K562 (cell line): ENCODE results near the gene IL9.

Source experiments
- KDM2B ChIP-seq: fragments of 250-450 bp; sonication (Bioruptor Pico); IDR thresholded peaks from 2 replicates; pipeline ENCODE4 v1.8.0; 2021; ENCODE audit warnings: mild to moderate bottlenecking, moderate library complexity
- NCOA2 ChIP-seq, 2 experiments: fragments of 450-650 bp; IDR thresholded peaks; 2 replicates each; pipeline ENCODE4 v1.6.1; 2018; ENCODE audit warnings: mild to moderate bottlenecking in 2 of 2, moderate library complexity in 1 of 2; ENCODE audit not compliant: partially characterized antibody in 2 of 2
- NFYB ChIP-seq: IDR thresholded peaks from 2 replicates; pipeline ENCODE4 v1.6.1; 2011; ENCODE audit warnings: mild to moderate bottlenecking, moderate library complexity; ENCODE audit not compliant: insufficient read length; ENCODE audit errors: extremely low read depth
- POLR2A ChIP-seq: fragments of 450-650 bp; conservative IDR thresholded peaks from 2 replicates; pipeline ENCODE4 v1.6.1; 2016
- SETDB1 ChIP-seq: IDR thresholded peaks from one replicate; pipeline ENCODE4 v1.6.1; 2012; ENCODE audit warnings: low read length, control low read depth, inconsistent platforms
- TCF7 ChIP-seq: sonication (generic); IDR thresholded peaks from 2 replicates; pipeline ENCODE4 v1.6.1; 2016; ENCODE audit warnings: antibody characterized with exemption, borderline replicate concordance
- ZBTB7A ChIP-seq: IDR thresholded peaks from 2 replicates; pipeline ENCODE4 v1.6.1; 2011; ENCODE audit warnings: low read depth, mild to moderate bottlenecking, low read length, moderate library complexity, borderline replicate concordance; ENCODE audit not compliant: control insufficient read depth
- TF ChIP-seq, protein P1 (sequence below): fragments of 250-450 bp; sonication (Bioruptor Pico); IDR thresholded peaks from 2 replicates; pipeline ENCODE4 v1.5.0; 2021
- TF ChIP-seq, protein P2 (sequence below): fragments of 250-450 bp; sonication (Bioruptor Pico); IDR thresholded peaks from 2 replicates; pipeline ENCODE4 v1.5.0; 2020; ENCODE audit warnings: mild to moderate bottlenecking, borderline replicate concordance
- TF ChIP-seq, protein P3 (sequence below), 3 experiments: IDR thresholded peaks in 2 of 3; conservative IDR thresholded peaks in 1 of 3; 2 replicates each; pipeline ENCODE4 v1.5.1; 2011 to 2012; ENCODE audit warnings: low read length in 3 of 3, mild to moderate bottlenecking in 3 of 3, control low read depth in 2 of 3, improper control_type of control experiment in 1 of 3, inconsistent platforms in 1 of 3, low read depth in 1 of 3, mixed read lengths in 1 of 3, moderate library complexity in 1 of 3; ENCODE audit not compliant: insufficient read depth in 2 of 3
- TF ChIP-seq, protein P4 (sequence below): fragments of 250-450 bp; sonication (Bioruptor Pico); IDR thresholded peaks from 2 replicates; pipeline ENCODE4 v1.4.0; 2020; ENCODE audit warnings: mild to moderate bottlenecking, moderate library complexity
- TF ChIP-seq, protein P5 (sequence below): fragments of 450-650 bp; IDR thresholded peaks from 2 replicates; pipeline ENCODE4 v1.6.1; 2017; ENCODE audit warnings: mild to moderate bottlenecking, moderate library complexity
- TF ChIP-seq, protein P6 (sequence below): fragments of 450-650 bp; formaldehyde crosslinking; IDR thresholded peaks from 2 replicates; pipeline ENCODE4 v1.4.0; 2022; ENCODE audit warnings: missing genetic modification characterization
- TF ChIP-seq, protein P7 (sequence below): sonication (generic); formaldehyde crosslinking; IDR thresholded peaks from 2 replicates; pipeline ENCODE4 v1.8.1; 2022; ENCODE audit warnings: missing genetic modification reagents

DNA sequence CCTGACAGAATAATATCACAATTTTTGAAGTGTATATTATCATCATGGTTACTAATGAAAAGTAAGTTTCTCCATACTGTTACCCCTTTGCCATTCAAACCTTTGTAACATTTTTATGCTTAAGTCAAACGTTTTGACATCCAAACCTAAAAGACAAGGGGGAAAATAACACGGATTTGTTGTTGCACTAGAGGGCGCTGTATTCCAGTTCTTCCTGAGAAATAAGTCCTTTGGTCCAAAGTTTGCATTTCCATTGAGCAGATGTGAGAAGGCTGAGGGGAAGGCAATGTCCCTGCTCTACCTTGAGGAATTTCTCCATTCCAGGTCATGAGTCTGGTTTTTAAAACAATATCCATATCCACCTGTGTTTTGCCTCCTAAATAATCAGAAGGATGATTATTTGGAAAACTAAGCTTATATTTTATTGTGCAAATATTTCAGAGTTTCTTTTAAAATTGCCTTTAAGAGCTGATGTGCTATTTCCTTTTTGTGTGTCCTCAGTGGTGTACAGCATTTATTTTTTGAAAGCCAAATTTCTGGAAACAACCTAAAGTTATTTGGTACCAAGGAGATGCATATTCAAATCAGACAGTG is 49.4 kb upstream of the IL9 start:
- TF ChIP-seq, protein P1, sequence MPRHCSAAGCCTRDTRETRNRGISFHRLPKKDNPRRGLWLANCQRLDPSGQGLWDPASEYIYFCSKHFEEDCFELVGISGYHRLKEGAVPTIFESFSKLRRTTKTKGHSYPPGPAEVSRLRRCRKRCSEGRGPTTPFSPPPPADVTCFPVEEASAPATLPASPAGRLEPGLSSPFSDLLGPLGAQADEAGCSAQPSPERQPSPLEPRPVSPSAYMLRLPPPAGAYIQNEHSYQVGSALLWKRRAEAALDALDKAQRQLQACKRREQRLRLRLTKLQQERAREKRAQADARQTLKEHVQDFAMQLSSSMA: no peak
- TF ChIP-seq, protein P2, sequence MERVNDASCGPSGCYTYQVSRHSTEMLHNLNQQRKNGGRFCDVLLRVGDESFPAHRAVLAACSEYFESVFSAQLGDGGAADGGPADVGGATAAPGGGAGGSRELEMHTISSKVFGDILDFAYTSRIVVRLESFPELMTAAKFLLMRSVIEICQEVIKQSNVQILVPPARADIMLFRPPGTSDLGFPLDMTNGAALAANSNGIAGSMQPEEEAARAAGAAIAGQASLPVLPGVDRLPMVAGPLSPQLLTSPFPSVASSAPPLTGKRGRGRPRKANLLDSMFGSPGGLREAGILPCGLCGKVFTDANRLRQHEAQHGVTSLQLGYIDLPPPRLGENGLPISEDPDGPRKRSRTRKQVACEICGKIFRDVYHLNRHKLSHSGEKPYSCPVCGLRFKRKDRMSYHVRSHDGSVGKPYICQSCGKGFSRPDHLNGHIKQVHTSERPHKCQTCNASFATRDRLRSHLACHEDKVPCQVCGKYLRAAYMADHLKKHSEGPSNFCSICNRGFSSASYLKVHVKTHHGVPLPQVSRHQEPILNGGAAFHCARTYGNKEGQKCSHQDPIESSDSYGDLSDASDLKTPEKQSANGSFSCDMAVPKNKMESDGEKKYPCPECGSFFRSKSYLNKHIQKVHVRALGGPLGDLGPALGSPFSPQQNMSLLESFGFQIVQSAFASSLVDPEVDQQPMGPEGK (CRISPR knock-in tag): no peak
- TF ChIP-seq NFYB: no peak
- TF ChIP-seq, protein P3, sequence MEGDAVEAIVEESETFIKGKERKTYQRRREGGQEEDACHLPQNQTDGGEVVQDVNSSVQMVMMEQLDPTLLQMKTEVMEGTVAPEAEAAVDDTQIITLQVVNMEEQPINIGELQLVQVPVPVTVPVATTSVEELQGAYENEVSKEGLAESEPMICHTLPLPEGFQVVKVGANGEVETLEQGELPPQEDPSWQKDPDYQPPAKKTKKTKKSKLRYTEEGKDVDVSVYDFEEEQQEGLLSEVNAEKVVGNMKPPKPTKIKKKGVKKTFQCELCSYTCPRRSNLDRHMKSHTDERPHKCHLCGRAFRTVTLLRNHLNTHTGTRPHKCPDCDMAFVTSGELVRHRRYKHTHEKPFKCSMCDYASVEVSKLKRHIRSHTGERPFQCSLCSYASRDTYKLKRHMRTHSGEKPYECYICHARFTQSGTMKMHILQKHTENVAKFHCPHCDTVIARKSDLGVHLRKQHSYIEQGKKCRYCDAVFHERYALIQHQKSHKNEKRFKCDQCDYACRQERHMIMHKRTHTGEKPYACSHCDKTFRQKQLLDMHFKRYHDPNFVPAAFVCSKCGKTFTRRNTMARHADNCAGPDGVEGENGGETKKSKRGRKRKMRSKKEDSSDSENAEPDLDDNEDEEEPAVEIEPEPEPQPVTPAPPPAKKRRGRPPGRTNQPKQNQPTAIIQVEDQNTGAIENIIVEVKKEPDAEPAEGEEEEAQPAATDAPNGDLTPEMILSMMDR (IDR thresholded peaks at IDR 0.05 in 2 of 3, conservative IDR thresholded peaks at IDR 0.05 in 1 of 3; ENCODE audit: insufficient read depth in 2 of 3, low read depth in 1 of 3, low read length in 3 of 3): peak; percentile 61 to 83 (median 71); a peak in 5 of 6 replicates
- no peak for TF ChIP-seq NCOA2 (IDR thresholded peaks at IDR 0.05; ENCODE audit: partially characterized antibody in 2 of 2)
- TF ChIP-seq TCF7: no peak
- TF ChIP-seq, protein P4, sequence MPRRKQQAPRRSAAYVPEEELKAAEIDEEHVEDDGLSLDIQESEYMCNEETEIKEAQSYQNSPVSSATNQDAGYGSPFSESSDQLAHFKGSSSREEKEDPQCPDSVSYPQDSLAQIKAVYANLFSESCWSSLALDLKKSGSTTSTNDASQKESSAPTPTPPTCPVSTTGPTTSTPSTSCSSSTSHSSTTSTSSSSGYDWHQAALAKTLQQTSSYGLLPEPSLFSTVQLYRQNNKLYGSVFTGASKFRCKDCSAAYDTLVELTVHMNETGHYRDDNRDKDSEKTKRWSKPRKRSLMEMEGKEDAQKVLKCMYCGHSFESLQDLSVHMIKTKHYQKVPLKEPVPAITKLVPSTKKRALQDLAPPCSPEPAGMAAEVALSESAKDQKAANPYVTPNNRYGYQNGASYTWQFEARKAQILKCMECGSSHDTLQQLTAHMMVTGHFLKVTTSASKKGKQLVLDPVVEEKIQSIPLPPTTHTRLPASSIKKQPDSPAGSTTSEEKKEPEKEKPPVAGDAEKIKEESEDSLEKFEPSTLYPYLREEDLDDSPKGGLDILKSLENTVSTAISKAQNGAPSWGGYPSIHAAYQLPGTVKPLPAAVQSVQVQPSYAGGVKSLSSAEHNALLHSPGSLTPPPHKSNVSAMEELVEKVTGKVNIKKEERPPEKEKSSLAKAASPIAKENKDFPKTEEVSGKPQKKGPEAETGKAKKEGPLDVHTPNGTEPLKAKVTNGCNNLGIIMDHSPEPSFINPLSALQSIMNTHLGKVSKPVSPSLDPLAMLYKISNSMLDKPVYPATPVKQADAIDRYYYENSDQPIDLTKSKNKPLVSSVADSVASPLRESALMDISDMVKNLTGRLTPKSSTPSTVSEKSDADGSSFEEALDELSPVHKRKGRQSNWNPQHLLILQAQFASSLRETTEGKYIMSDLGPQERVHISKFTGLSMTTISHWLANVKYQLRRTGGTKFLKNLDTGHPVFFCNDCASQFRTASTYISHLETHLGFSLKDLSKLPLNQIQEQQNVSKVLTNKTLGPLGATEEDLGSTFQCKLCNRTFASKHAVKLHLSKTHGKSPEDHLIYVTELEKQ: no peak
- TF ChIP-seq ZBTB7A: no peak
- no peak for TF ChIP-seq KDM2B (CRISPR knock-in tag)
- no peak for TF ChIP-seq SETDB1
- no peak for TF ChIP-seq POLR2A
- TF ChIP-seq, protein P5, sequence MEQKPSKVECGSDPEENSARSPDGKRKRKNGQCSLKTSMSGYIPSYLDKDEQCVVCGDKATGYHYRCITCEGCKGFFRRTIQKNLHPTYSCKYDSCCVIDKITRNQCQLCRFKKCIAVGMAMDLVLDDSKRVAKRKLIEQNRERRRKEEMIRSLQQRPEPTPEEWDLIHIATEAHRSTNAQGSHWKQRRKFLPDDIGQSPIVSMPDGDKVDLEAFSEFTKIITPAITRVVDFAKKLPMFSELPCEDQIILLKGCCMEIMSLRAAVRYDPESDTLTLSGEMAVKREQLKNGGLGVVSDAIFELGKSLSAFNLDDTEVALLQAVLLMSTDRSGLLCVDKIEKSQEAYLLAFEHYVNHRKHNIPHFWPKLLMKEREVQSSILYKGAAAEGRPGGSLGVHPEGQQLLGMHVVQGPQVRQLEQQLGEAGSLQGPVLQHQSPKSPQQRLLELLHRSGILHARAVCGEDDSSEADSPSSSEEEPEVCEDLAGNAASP: no peak
- TF ChIP-seq, protein P6, sequence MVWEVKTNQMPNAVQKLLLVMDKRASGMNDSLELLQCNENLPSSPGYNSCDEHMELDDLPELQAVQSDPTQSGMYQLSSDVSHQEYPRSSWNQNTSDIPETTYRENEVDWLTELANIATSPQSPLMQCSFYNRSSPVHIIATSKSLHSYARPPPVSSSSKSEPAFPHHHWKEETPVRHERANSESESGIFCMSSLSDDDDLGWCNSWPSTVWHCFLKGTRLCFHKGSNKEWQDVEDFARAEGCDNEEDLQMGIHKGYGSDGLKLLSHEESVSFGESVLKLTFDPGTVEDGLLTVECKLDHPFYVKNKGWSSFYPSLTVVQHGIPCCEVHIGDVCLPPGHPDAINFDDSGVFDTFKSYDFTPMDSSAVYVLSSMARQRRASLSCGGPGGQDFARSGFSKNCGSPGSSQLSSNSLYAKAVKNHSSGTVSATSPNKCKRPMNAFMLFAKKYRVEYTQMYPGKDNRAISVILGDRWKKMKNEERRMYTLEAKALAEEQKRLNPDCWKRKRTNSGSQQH (CRISPR knock-in tag): no peak
- TF ChIP-seq, protein P7, sequence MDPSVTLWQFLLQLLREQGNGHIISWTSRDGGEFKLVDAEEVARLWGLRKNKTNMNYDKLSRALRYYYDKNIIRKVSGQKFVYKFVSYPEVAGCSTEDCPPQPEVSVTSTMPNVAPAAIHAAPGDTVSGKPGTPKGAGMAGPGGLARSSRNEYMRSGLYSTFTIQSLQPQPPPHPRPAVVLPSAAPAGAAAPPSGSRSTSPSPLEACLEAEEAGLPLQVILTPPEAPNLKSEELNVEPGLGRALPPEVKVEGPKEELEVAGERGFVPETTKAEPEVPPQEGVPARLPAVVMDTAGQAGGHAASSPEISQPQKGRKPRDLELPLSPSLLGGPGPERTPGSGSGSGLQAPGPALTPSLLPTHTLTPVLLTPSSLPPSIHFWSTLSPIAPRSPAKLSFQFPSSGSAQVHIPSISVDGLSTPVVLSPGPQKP: no peak
